MM.1S (cell line): ENCODE results near the gene CHPF2.

ENCODE experiments used
- DNase-seq: peaks from one replicate; pipeline ENCODE4 v3.0.0-alpha.2; 2015
- H2AFZ ChIP-seq: fragments of 300-600 bp; sonication (generic); 2 replicates; pipeline ENCODE4 v1.6.0; 2016; ENCODE audit warnings: antibody characterized with exemption, low read length
- H3F3A ChIP-seq: fragments of 300-600 bp; sonication (generic); 2 replicates; pipeline ENCODE4 v1.6.1; 2016; ENCODE audit warnings: mild to moderate bottlenecking, antibody characterized with exemption, low read length, moderate library complexity, mixed read lengths; ENCODE audit not compliant: insufficient read depth
- H3K27ac ChIP-seq: fragments of 300-600 bp; sonication (generic); 2 replicates; pipeline ENCODE4 v1.5.1; 2016; ENCODE audit warnings: mild to moderate bottlenecking, low read length
- H3K27me3 ChIP-seq: fragments of 300-600 bp; sonication (generic); replicated peaks from 2 replicates; pipeline ENCODE4 v1.6.0; 2016; ENCODE audit warnings: low read length; ENCODE audit not compliant: insufficient read depth
- H3K36me3 ChIP-seq: fragments of 300-600 bp; sonication (generic); replicated peaks from 2 replicates; pipeline ENCODE4 v1.6.1; 2016; ENCODE audit warnings: mild to moderate bottlenecking, low read length, mixed read lengths; ENCODE audit not compliant: insufficient read depth
- H3K4me1 ChIP-seq: fragments of 300-600 bp; sonication (generic); 2 replicates; pipeline ENCODE4 v1.6.1; 2016; ENCODE audit warnings: low read length, mixed read lengths
- H3K4me2 ChIP-seq: fragments of 300-600 bp; sonication (generic); 2 replicates; pipeline ENCODE4 v1.6.0; 2016; ENCODE audit warnings: low read depth, low read length
- H3K4me3 ChIP-seq: fragments of 300-600 bp; sonication (generic); 2 replicates; pipeline ENCODE4 v1.5.1; 2016; ENCODE audit warnings: low read length, mixed read lengths
- H3K79me2 ChIP-seq: fragments of 300-600 bp; sonication (generic); 2 replicates; pipeline ENCODE4 v1.6.1; 2016; ENCODE audit warnings: mixed run types, low read length, mixed read lengths
- H3K9ac ChIP-seq: fragments of 300-600 bp; sonication (generic); 2 replicates; pipeline ENCODE4 v1.6.1; 2016; ENCODE audit warnings: low read length, mixed read lengths
- H3K9me2 ChIP-seq: fragments of 300-600 bp; sonication (generic); replicated peaks from 2 replicates; pipeline ENCODE4 v1.6.1; 2016; ENCODE audit warnings: mild to moderate bottlenecking, low read length, mixed read lengths; ENCODE audit not compliant: insufficient read depth
- H3K9me3 ChIP-seq: fragments of 300-600 bp; sonication (generic); replicated peaks from 2 replicates; pipeline ENCODE4 v1.6.1; 2016; ENCODE audit warnings: mild to moderate bottlenecking, low read length, mixed read lengths; ENCODE audit not compliant: insufficient read depth
- H4K20me1 ChIP-seq: fragments of 300-600 bp; sonication (generic); 2 replicates; pipeline ENCODE4 v1.6.1; 2016; ENCODE audit warnings: mild to moderate bottlenecking, low read length, moderate library complexity, mixed read lengths; ENCODE audit not compliant: insufficient read depth
- EZH2 ChIP-seq: fragments of 300-600 bp; sonication (generic); optimal IDR thresholded peaks from 2 replicates; pipeline ENCODE3; 2017; ENCODE audit warnings: low read depth, mild to moderate bottlenecking, antibody characterized with exemption, low read length, mixed read lengths
- EZH2phosphoT487 ChIP-seq: fragments of 300-600 bp; sonication (generic); IDR thresholded peaks from 2 replicates; pipeline ENCODE4 v1.6.1; 2018; ENCODE audit warnings: antibody characterized with exemption, low read length
- TF ChIP-seq, protein P1 (sequence below): fragments of 300-600 bp; sonication (generic); IDR thresholded peaks from 2 replicates; pipeline ENCODE4 v1.5.1; 2016; ENCODE audit warnings: antibody characterized with exemption, low read length, mixed read lengths

CHPF2 gene

DNA sequence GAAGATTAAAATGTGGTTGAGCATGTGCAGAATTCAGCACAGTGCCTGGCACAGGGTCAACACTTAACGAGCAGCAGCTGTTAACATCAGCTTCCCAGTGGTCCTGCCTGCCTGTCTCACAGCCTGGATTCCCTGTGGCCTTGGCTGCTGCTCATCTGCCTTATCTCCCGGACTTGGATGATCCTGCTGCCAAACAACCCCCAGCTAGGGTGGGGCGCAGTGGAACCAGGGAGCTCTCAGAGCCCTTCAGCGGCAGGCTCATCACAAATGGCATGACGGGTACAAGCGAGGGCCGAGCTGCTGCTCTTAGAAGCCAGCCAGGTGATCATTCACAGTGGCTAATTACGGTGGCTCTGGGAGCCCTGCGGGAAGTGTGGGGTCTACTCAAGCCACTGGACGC is 29.2 kb downstream of the CHPF2 start:
- Histone ChIP-seq H3K4me1 (no peaks in the 10 kb centered on the region), H3K9ac (no peak overlapping the region), H3K36me3 (no peaks in the 10 kb centered on the region), H3K27me3 (peaks cover 86% of the 10 kb centered on the region), H3F3A (no peaks in the 10 kb centered on the region), H3K79me2 (no peaks in the 10 kb centered on the region), H3K27ac (no peak overlapping the region), H4K20me1 (no peaks in the 10 kb centered on the region), H2AFZ (no peak overlapping the region), H3K4me2 (no peak overlapping the region), H3K9me2 (no peaks in the 10 kb centered on the region), H3K4me3 (no peak overlapping the region), H3K9me3 (no peaks in the 10 kb centered on the region)
- TF ChIP-seq EZH2phosphoT487 (no peak), EZH2 (no peak)
- TF ChIP-seq, protein P1, sequence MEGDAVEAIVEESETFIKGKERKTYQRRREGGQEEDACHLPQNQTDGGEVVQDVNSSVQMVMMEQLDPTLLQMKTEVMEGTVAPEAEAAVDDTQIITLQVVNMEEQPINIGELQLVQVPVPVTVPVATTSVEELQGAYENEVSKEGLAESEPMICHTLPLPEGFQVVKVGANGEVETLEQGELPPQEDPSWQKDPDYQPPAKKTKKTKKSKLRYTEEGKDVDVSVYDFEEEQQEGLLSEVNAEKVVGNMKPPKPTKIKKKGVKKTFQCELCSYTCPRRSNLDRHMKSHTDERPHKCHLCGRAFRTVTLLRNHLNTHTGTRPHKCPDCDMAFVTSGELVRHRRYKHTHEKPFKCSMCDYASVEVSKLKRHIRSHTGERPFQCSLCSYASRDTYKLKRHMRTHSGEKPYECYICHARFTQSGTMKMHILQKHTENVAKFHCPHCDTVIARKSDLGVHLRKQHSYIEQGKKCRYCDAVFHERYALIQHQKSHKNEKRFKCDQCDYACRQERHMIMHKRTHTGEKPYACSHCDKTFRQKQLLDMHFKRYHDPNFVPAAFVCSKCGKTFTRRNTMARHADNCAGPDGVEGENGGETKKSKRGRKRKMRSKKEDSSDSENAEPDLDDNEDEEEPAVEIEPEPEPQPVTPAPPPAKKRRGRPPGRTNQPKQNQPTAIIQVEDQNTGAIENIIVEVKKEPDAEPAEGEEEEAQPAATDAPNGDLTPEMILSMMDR, result no peak
- no peak for DNase-seq

DNA sequence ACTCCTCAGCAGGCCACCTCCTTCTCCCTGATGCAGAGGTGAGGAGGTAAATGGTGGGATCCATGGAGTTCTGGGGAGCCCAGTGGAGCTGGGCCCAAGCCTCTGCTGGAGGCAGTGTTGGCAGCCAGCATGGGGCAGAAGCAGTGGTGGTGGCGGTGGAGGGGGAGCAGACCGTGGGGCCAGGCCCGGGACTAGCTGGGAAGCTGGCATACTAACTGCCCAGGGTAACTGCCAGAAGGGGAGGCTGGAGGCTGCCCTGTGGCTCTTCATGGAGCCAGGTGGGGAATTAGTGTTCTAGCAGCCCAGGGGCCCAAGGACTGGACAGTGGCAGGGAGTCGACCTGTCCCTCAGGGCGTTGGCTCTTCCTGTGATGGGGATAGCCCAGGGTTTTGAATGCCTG is 32.3 kb downstream of the CHPF2 start:
- H3K27me3 ChIP-seq, result peaks cover 87% of the 10 kb centered on the region

DNA sequence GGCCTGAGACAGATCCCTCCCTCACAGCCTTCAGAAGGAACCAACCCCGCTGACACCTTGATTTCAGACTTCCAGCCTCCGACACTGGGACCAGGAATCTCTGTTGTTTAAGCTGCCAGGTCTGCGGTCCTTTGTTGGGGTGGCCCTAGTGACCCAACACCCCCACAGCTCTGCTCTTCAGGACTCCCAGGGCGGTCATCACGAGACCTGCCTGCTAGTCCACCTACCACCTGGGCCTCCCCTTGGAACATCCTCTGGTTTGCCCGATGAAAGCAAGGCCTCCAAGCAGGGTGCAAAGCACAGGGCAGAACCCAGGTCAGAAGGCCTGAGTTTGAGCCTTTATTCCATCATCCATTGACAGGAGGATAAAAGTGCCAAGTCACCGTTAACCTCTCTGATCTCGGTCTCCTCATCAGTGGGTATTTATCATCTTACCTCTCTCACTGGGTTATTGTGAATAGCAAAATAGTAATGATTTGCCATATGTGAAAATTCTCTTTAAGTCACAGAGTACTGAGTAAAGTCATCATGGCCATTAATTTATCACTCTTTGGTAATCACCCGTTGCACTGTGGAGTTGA is 33.2 kb downstream of the CHPF2 start:
- Histone ChIP-seq H3K4me1 (no peaks in the 10 kb centered on the region), H3K36me3 (no peaks in the 10 kb centered on the region), H3K9ac (no peak overlapping the region), H3K9me3 (no peaks in the 10 kb centered on the region), H3K4me2 (no peak overlapping the region), H3K27ac (no peak overlapping the region), H3K9me2 (no peaks in the 10 kb centered on the region), H3F3A (no peaks in the 10 kb centered on the region), H3K4me3 (no peak overlapping the region), H3K79me2 (no peaks in the 10 kb centered on the region), H4K20me1 (no peaks in the 10 kb centered on the region), H2AFZ (no peak overlapping the region), H3K27me3 (peaks cover 86% of the 10 kb centered on the region)
- TF ChIP-seq EZH2 (no peak), EZH2phosphoT487 (no peak)
- TF ChIP-seq, protein P1, result no peak
- no peak for DNase-seq

More for the DNA sequence above, 32.3 kb downstream of the CHPF2 start:
- DNase-seq, result no peak
- Histone ChIP-seq H3K9ac (no peak overlapping the region), H3K9me3 (no peaks in the 10 kb centered on the region), H3K4me2 (no peak overlapping the region), H4K20me1 (no peaks in the 10 kb centered on the region), H3K79me2 (no peaks in the 10 kb centered on the region), H3K36me3 (no peaks in the 10 kb centered on the region), H3F3A (no peaks in the 10 kb centered on the region), H3K9me2 (no peaks in the 10 kb centered on the region), H3K4me1 (no peaks in the 10 kb centered on the region), H3K27ac (no peak overlapping the region), H3K4me3 (no peak overlapping the region), H2AFZ (no peak overlapping the region)
- TF ChIP-seq EZH2phosphoT487, result no peak
- TF ChIP-seq, protein P1, result no peak
- no peak for TF ChIP-seq EZH2
